ENCODE data around the gene SPEM2.

- TF ChIP-seq POLR2A (IDR thresholded peaks at IDR 0.05; ENCODE audit: low read length) (no peak), GATA1 (IDR thresholded peaks at IDR 0.05; ENCODE audit: low read depth, low read length) (no peak)
Observed at GRCh38 chr17:7437950-7438614, 12.7 kb downstream of the SPEM2 start.

Data from erythroblast (primary cell).